NCI-H524 (cell line): ENCODE results near the gene TGM6.
A peak's percentile ranks its signal among the peaks of the same experiment; 100 is the strongest.

Source experiments
- DNase-seq, 2 experiments: peaks; one replicate each; lab custom pipeline; 2025; lab: John Stamatoyannopoulos, UW

The TGM6 gene

GRCh38 chr20:2364044-2364443 lies 16.7 kb upstream of the TGM6 start:
- no peak for DNase-seq

- DNase-seq = no peak
Measured at GRCh38 chr20:2365091-2365490, 15.6 kb upstream of the TGM6 start.

GRCh38 chr20:2365666-2366065 lies 15.0 kb upstream of the TGM6 start:
- DNase-seq = no peak

GRCh38 chr20:2368621-2369020 lies 12.1 kb upstream of the TGM6 start:
- DNase-seq = no peak

- DNase-seq = no peak
Measured at GRCh38 chr20:2373098-2373497, 7.6 kb upstream of the TGM6 start.

- no peak for DNase-seq
Measured at GRCh38 chr20:2374346-2375125, 6.2 kb upstream of the TGM6 start.

GRCh38 chr20:2378893-2379292 lies 1.8 kb upstream of the TGM6 start:
- DNase-seq = no peak

- DNase-seq = no peak
Measured at GRCh38 chr20:2379511-2380229, 1.0 kb upstream of the TGM6 start.

- no peak for DNase-seq
Measured at GRCh38 chr20:2381303-2381702, 602 bp downstream of the TGM6 start.

- DNase-seq = no peak
Measured at GRCh38 chr20:2382833-2383232, 2.1 kb downstream of the TGM6 start.

- no peak for DNase-seq
Measured at GRCh38 chr20:2385026-2385425, 4.3 kb downstream of the TGM6 start.

GRCh38 chr20:2385496-2385895 lies 4.8 kb downstream of the TGM6 start:
- peak in 1 of 2 experiments; percentile 25 for DNase-seq

- no peak for DNase-seq
Measured at GRCh38 chr20:2386516-2387179, 5.9 kb downstream of the TGM6 start.

- DNase-seq = peak; percentile 40 to 69
Measured at GRCh38 chr20:2387180-2387577, 6.5 kb downstream of the TGM6 start.

GRCh38 chr20:2387580-2387979 lies 6.9 kb downstream of the TGM6 start:
- peak; percentile 59 to 82 for DNase-seq

- no peak for DNase-seq
Measured at GRCh38 chr20:2390951-2391675, 10.4 kb downstream of the TGM6 start.

- DNase-seq = no peak
Measured at GRCh38 chr20:2394411-2395055, 13.8 kb downstream of the TGM6 start.

- DNase-seq = no peak
Measured at GRCh38 chr20:2395136-2395535, 14.4 kb downstream of the TGM6 start.

- DNase-seq = no peak
Measured at GRCh38 chr20:2396241-2396814, 15.6 kb downstream of the TGM6 start.

GRCh38 chr20:2397091-2397490 lies 16.4 kb downstream of the TGM6 start:
- DNase-seq = no peak

- no peak for DNase-seq
Measured at GRCh38 chr20:2397595-2398145, 17.0 kb downstream of the TGM6 start.
